HepG2 (cell line): Measurements from ENCODE around the gene SKIC2. TPM values are rescaled to one million over a fixed set of nuclear protein-coding genes. Genes with fewer than 3 reads are reported as not detected.

ENCODE experiments used
- MTF2 ChIP-seq: sonication (generic); formaldehyde crosslinking; IDR thresholded peaks from 2 replicates; pipeline ENCODE4 v1.5.0; 2020; ENCODE audit warnings: missing genetic modification reagents, borderline replicate concordance
- NCOA2 ChIP-seq: sonication (generic); formaldehyde crosslinking; IDR thresholded peaks from 2 replicates; pipeline ENCODE4 v1.8.0; 2022; ENCODE audit warnings: inconsistent platforms
- RARA ChIP-seq: IDR thresholded peaks from 2 replicates; pipeline ENCODE4 v1.6.1; 2016; ENCODE audit warnings: missing genetic modification reagents, missing compliant biosample characterization
- SKIL ChIP-seq: sonication (generic); formaldehyde crosslinking; IDR thresholded peaks from 2 replicates; pipeline ENCODE4 v1.8.0; 2022; ENCODE audit warnings: missing genetic modification reagents, mild to moderate bottlenecking, moderate library complexity, borderline replicate concordance
- ZC3H13 ChIP-seq: sonication (generic); formaldehyde crosslinking; IDR thresholded peaks from 2 replicates; pipeline ENCODE4 v1.8.1; 2023; ENCODE audit warnings: mild to moderate bottlenecking, missing genetic modification reagents, moderate library complexity
- polyA plus RNA-seq, 8 experiments: library from polyadenylated mRNA; depleted of rRNA in 3 of 8; stranded (reverse) in 7 of 8; unstranded in 1 of 8; fragments of >200 nt; fragmentation: Illumina TruSeq in 4 of 8; extraction: Trizol in 4 of 8; gene quantifications; 2 replicates each; pipeline versions ENCODE4 v1.2.1 to v1.2.3, GENCODE V29; 2011 to 2016; ENCODE audit warnings: low read depth in 4 of 8, missing spikeins in 1 of 8, mixed read lengths in 1 of 8; ENCODE audit not compliant: insufficient read depth in 1 of 8
- total RNA-seq, 5 experiments: library from RNA; depleted of rRNA; stranded (reverse); fragments of >200 nt; fragmentation: Illumina TruSeq; extraction: Trizol; gene quantifications; 2 replicates each; pipeline ENCODE4 v1.2.3, GENCODE V29; 2016; ENCODE audit warnings: low read depth in 1 of 5
- TF ChIP-seq, protein P1 (sequence below), 2 experiments: IDR thresholded peaks; 2 replicates each; pipeline ENCODE4 v1.6.1; 2011 to 2012; ENCODE audit warnings: low read length in 2 of 2, borderline replicate concordance in 1 of 2, low read depth in 1 of 2, mild to moderate bottlenecking in 1 of 2, moderate library complexity in 1 of 2

SKIC2 gene
- total and polyA plus RNA-seq, 2 of the 13 experiments (the other 11 are each of a cell fraction or from before 2014, with no cell fraction given), result 67.1 to 68.4 TPM

- TF ChIP-seq SKIL (CRISPR knock-in tag) (peak; percentile 51), NCOA2 (CRISPR knock-in tag) (0 out of 2 replicates have a peak, but pooled peaks have one; percentile 5), ZC3H13 (CRISPR knock-in tag) (0 out of 2 replicates have a peak, but pooled peaks have one; percentile 47), MTF2 (CRISPR knock-in tag) (no peak), RARA (peak; percentile 33)
- TF ChIP-seq, protein P1, sequence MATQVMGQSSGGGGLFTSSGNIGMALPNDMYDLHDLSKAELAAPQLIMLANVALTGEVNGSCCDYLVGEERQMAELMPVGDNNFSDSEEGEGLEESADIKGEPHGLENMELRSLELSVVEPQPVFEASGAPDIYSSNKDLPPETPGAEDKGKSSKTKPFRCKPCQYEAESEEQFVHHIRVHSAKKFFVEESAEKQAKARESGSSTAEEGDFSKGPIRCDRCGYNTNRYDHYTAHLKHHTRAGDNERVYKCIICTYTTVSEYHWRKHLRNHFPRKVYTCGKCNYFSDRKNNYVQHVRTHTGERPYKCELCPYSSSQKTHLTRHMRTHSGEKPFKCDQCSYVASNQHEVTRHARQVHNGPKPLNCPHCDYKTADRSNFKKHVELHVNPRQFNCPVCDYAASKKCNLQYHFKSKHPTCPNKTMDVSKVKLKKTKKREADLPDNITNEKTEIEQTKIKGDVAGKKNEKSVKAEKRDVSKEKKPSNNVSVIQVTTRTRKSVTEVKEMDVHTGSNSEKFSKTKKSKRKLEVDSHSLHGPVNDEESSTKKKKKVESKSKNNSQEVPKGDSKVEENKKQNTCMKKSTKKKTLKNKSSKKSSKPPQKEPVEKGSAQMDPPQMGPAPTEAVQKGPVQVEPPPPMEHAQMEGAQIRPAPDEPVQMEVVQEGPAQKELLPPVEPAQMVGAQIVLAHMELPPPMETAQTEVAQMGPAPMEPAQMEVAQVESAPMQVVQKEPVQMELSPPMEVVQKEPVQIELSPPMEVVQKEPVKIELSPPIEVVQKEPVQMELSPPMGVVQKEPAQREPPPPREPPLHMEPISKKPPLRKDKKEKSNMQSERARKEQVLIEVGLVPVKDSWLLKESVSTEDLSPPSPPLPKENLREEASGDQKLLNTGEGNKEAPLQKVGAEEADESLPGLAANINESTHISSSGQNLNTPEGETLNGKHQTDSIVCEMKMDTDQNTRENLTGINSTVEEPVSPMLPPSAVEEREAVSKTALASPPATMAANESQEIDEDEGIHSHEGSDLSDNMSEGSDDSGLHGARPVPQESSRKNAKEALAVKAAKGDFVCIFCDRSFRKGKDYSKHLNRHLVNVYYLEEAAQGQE (IDR thresholded peaks at IDR 0.05; ENCODE audit: borderline replicate concordance in 1 of 2, low read depth in 1 of 2, low read length in 2 of 2), result no peak
Measured at GRCh38 chr6:31948306-31948705, 10.7 kb upstream of the SKIC2 start (continued).
